Skeletal muscle tissue (tissue), 4 donors: ENCODE measurements around the gene SSR3. TPM values are rescaled to one million over a fixed set of nuclear protein-coding genes. Genes with fewer than 3 reads are reported as not detected.

Experiments used
- H3K27ac ChIP-seq: one replicate; pipeline ENCODE4 v1.7.0; 2013; ENCODE audit warnings: mild to moderate bottlenecking, low read depth, low read length, inconsistent platforms
- H3K27me3 ChIP-seq, 3 donors: one replicate each; pipeline ENCODE4 v1.7.0; 2013; ENCODE audit warnings: low read length in 3 of 3; ENCODE audit not compliant: control insufficient read depth in 3 of 3, insufficient read depth in 3 of 3
- H3K36me3 ChIP-seq, 3 donors: one replicate each; pipeline ENCODE4 v1.7.0; 2013; ENCODE audit warnings: low read length in 3 of 3; ENCODE audit not compliant: control insufficient read depth in 3 of 3, insufficient read depth in 3 of 3
- H3K4me1 ChIP-seq, 3 donors: one replicate each; pipeline ENCODE4 v1.7.0; 2013; ENCODE audit warnings: low read length in 3 of 3, mild to moderate bottlenecking in 3 of 3; ENCODE audit not compliant: control insufficient read depth in 3 of 3, insufficient read depth in 3 of 3
- H3K4me3 ChIP-seq, 3 donors: one replicate each; pipeline ENCODE4 v1.7.0; 2013; ENCODE audit warnings: low read length in 3 of 3
- H3K9ac ChIP-seq, 3 donors: one replicate each; pipeline ENCODE4 v1.7.0; 2013; ENCODE audit warnings: low read length in 3 of 3, mild to moderate bottlenecking in 3 of 3, moderate library complexity in 2 of 3, low read depth in 1 of 3
- H3K9me3 ChIP-seq, 3 donors: one replicate each; pipeline ENCODE4 v1.7.0; 2013; ENCODE audit warnings: low read length in 3 of 3; ENCODE audit not compliant: control insufficient read depth in 3 of 3
- total RNA-seq: library from RNA; depleted of rRNA; stranded (reverse); fragments of >200 nt; gene quantifications from one replicate; pipeline ENCODE4 v1.2.3, GENCODE V29; 2014
- donor health status: Osteomylitis.

SSR3 gene
- total RNA-seq, 1 donor from 2014 or later: 71.5 TPM

DNA sequence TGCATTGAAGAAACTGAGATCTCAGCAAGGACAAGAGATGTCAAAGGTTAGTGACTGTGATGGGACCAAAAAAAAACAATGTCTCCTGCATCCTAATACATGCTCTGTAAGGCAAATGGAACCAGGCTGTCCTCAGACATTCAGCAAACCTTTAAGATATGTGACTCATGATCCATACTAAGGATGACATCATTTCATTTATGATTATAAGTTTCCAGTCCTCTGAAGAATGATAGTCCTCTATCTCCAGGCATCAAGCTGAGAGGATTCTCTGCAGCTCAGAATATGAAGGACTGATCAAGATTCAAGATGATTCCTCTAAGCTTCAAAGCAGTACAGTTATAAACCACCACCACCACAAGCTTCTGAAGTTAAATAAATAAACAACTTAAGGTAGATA lies 47.6 kb downstream of the SSR3 start:
- Histone ChIP-seq H3K9ac (no peak overlapping the region), H3K27me3 (no peaks in the 10 kb centered on the region), H3K9me3 (no peaks in the 10 kb centered on the region), H3K36me3 (no peaks in the 10 kb centered on the region), H3K4me3 (no peak overlapping the region), H3K27ac (no peak overlapping the region), H3K4me1 (no peaks in the 10 kb centered on the region)

DNA sequence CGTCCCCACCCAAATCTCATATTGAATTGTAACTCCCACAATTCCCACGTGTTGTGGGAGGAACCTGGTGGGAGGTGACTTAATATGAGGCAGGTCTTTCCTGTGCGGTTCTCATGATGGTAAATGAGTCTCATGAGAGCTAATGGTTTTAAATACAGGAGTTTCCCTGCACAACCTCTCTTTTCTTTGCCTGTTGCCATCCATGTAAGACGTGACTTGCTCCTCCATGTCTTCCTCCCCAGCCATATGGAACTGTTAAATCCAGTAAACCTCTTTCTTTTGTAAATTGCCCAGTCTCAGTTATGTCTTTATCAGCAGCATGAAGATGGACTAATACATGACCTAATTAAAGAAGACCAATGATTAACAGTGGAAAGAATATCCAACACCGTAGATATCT lies 56.6 kb downstream of the SSR3 start:
- Histone ChIP-seq H3K9ac (no peak overlapping the region), H3K27me3 (no peaks in the 10 kb centered on the region), H3K36me3 (no peaks in the 10 kb centered on the region), H3K4me1 (no peaks in the 10 kb centered on the region), H3K4me3 (no peak overlapping the region), H3K27ac (no peak overlapping the region), H3K9me3 (no peaks in the 10 kb centered on the region)

GRCh38 chr3:156497326-156497725 lies 57.6 kb downstream of the SSR3 start:
- H3K9me3 ChIP-seq: no peaks in the 10 kb centered on the region
- H3K4me3 ChIP-seq: no peak overlapping the region
- no peak overlapping the region for H3K9ac ChIP-seq
- no peaks in the 10 kb centered on the region for H3K36me3 ChIP-seq
- H3K27ac ChIP-seq: no peak overlapping the region
- H3K4me1 ChIP-seq: no peaks in the 10 kb centered on the region
- H3K27me3 ChIP-seq: no peaks in the 10 kb centered on the region

GRCh38 chr3:156495816-156496215 lies 59.1 kb downstream of the SSR3 start:
- Histone ChIP-seq H3K4me3 (no peak overlapping the region), H3K9ac (no peak overlapping the region), H3K9me3 (no peaks in the 10 kb centered on the region), H3K27ac (no peak overlapping the region), H3K27me3 (no peaks in the 10 kb centered on the region), H3K4me1 (no peaks in the 10 kb centered on the region), H3K36me3 (no peaks in the 10 kb centered on the region)

GRCh38 chr3:156493887-156494286 lies 61.0 kb downstream of the SSR3 start:
- Histone ChIP-seq H3K4me3 (no peak overlapping the region), H3K9me3 (no peaks in the 10 kb centered on the region), H3K27me3 (no peaks in the 10 kb centered on the region), H3K4me1 (no peaks in the 10 kb centered on the region), H3K27ac (no peak overlapping the region), H3K36me3 (no peaks in the 10 kb centered on the region), H3K9ac (no peak overlapping the region)

GRCh38 chr3:156492801-156493261 lies 62.1 kb downstream of the SSR3 start:
- no peak overlapping the region for H3K27ac ChIP-seq
- no peaks in the 10 kb centered on the region for H3K4me1 ChIP-seq
- H3K9me3 ChIP-seq: no peaks in the 10 kb centered on the region
- H3K27me3 ChIP-seq: no peaks in the 10 kb centered on the region
- no peak overlapping the region for H3K9ac ChIP-seq
- H3K4me3 ChIP-seq: no peak overlapping the region
- H3K36me3 ChIP-seq: no peaks in the 10 kb centered on the region

DNA sequence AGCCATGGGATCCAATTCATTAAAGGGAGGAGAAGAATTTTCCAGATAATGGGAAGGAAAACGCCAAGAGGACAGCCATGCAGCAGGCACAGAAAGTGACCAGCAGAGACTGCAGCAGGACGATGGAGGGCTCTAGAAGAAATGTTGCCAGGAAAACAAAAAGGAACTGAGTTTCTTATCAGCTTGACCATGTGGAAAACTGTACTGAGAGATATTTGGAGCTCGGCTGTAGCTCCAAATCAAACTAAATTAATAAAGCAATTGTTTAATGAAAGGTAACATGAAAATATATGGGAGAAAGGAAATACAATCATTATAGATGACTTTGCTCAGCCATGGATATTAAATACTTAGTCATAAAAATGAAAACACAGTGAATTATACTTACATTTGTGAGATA lies 63.7 kb downstream of the SSR3 start:
- no peaks in the 10 kb centered on the region for H3K9me3 ChIP-seq
- no peak overlapping the region for H3K4me3 ChIP-seq
- no peaks in the 10 kb centered on the region for H3K27me3 ChIP-seq
- H3K27ac ChIP-seq: no peak overlapping the region
- H3K36me3 ChIP-seq: no peaks in the 10 kb centered on the region
- H3K4me1 ChIP-seq: no peaks in the 10 kb centered on the region
- no peak overlapping the region for H3K9ac ChIP-seq

Other genes starting within 250 kb of the SSR3 start
- 15.7 TPM for gene TIPARP, start 119.5 kb upstream of the SSR3 start, total RNA-seq